ENCODE results near the gene MAP4K1. TPM values are rescaled to one million over a fixed set of nuclear protein-coding genes. Genes with fewer than 3 reads are reported as not detected.

The MAP4K1 gene
- total RNA-seq, 1 donor from 2014 or later: 3.1 TPM

- DNase-seq (ENCODE audit: low read depth): peak; percentile 98
- TF ChIP-seq CTCF (conservative IDR thresholded peaks at IDR 0.05; ENCODE audit: low read depth, low read length): no peak
- peak overlapping the region; percentile 26 for H3K4me3 ChIP-seq (ENCODE audit: low read depth, low read length)
Observed at GRCh38 chr19:38658462-38659306, 40.9 kb upstream of the MAP4K1 start.

GRCh38 chr19:38657633-38658222 is 40.0 kb upstream of the MAP4K1 start:
- DNase-seq (ENCODE audit: low read depth): peak; percentile 97
- peak overlapping the region; percentile 7 for H3K4me3 ChIP-seq (ENCODE audit: low read depth, low read length)
- TF ChIP-seq CTCF (conservative IDR thresholded peaks at IDR 0.05; ENCODE audit: low read depth, low read length): no peak

- no peak for DNase-seq (ENCODE audit: low read depth)
- no peak overlapping the region for H3K4me3 ChIP-seq (ENCODE audit: low read depth, low read length)
- TF ChIP-seq CTCF (conservative IDR thresholded peaks at IDR 0.05; ENCODE audit: low read depth, low read length): no peak
Observed at GRCh38 chr19:38656171-38656981, 38.6 kb upstream of the MAP4K1 start.

- no peak for TF ChIP-seq CTCF (conservative IDR thresholded peaks at IDR 0.05; ENCODE audit: low read depth, low read length)
- H3K4me3 ChIP-seq (ENCODE audit: low read depth, low read length): no peak overlapping the region
- DNase-seq (ENCODE audit: low read depth): no peak
Observed at GRCh38 chr19:38655148-38655824, 37.5 kb upstream of the MAP4K1 start.

GRCh38 chr19:38654628-38655055 is 36.9 kb upstream of the MAP4K1 start:
- no peak for TF ChIP-seq CTCF (conservative IDR thresholded peaks at IDR 0.05; ENCODE audit: low read depth, low read length)
- no peak overlapping the region for H3K4me3 ChIP-seq (ENCODE audit: low read depth, low read length)
- DNase-seq (ENCODE audit: low read depth): no peak

GRCh38 chr19:38653028-38653571 is 35.3 kb upstream of the MAP4K1 start:
- no peak for TF ChIP-seq CTCF (conservative IDR thresholded peaks at IDR 0.05; ENCODE audit: low read depth, low read length)
- peak overlapping the region; percentile 2 for H3K4me3 ChIP-seq (ENCODE audit: low read depth, low read length)
- no peak for DNase-seq (ENCODE audit: low read depth)
